Glutamatergic neuron (in vitro differentiated cells): ENCODE results near the gene SELENOI. TPM values are rescaled to one million over a fixed set of nuclear protein-coding genes. Genes with fewer than 3 reads are reported as not detected.

Experiments used
- DNase-seq: peaks from one replicate; pipeline ENCODE4 v3.0.0; 2022
- H3K27ac Mint-ChIP-seq: one replicate; pipeline ENCODE4 v1.8.0; 2020; ENCODE audit warnings: mild to moderate bottlenecking, mixed read lengths, inconsistent platforms; ENCODE audit not compliant: unreplicated experiment
- H3K27me3 Mint-ChIP-seq: one replicate; pipeline ENCODE4 v1.8.0; 2020; ENCODE audit warnings: mild to moderate bottlenecking, moderate library complexity, mixed read lengths, inconsistent platforms; ENCODE audit not compliant: unreplicated experiment
- H3K36me3 Mint-ChIP-seq: one replicate; pipeline ENCODE4 v1.8.0; 2020; ENCODE audit warnings: mild to moderate bottlenecking, mixed read lengths, inconsistent platforms; ENCODE audit not compliant: unreplicated experiment
- H3K4me1 Mint-ChIP-seq: one replicate; pipeline ENCODE4 v1.8.0; 2020; ENCODE audit warnings: mild to moderate bottlenecking, low read depth, mixed read lengths, inconsistent platforms; ENCODE audit not compliant: unreplicated experiment
- H3K4me3 Mint-ChIP-seq: one replicate; pipeline ENCODE4 v1.8.0; 2020; ENCODE audit warnings: mild to moderate bottlenecking, mixed read lengths, inconsistent platforms; ENCODE audit not compliant: unreplicated experiment
- H3K9me3 Mint-ChIP-seq: one replicate; pipeline ENCODE4 v1.8.0; 2020; ENCODE audit warnings: mild to moderate bottlenecking, moderate library complexity, mixed read lengths, inconsistent platforms; ENCODE audit not compliant: unreplicated experiment
- CTCF ChIP-seq: fragments of 200-600 bp; sonication (generic); IDR thresholded peaks from one replicate; pipeline ENCODE4 v1.5.0; 2021; ENCODE audit not compliant: partially characterized antibody, unreplicated experiment
- total RNA-seq: library from RNA; stranded (reverse); fragmentation: NEBNext Ultra II Directional; extraction: Animal tissue kit (Norgen Biotek cat#: 25700); gene quantifications from one replicate; pipeline ENCODE4 v1.2.1, GENCODE V29; 2021; ENCODE audit not compliant: unreplicated experiment

Gene SELENOI
- total RNA-seq, 1 donor from 2014 or later, result 61.2 TPM

- no peaks in the 10 kb centered on the region for H3K36me3 Mint-ChIP-seq
- no peaks in the 10 kb centered on the region for H3K9me3 Mint-ChIP-seq
- no peak overlapping the region for H3K27ac Mint-ChIP-seq
- H3K4me1 Mint-ChIP-seq, result no peaks in the 10 kb centered on the region
- H3K27me3 Mint-ChIP-seq, result no peaks in the 10 kb centered on the region
- H3K4me3 Mint-ChIP-seq, result no peak overlapping the region
- no peak for DNase-seq
- no peak for TF ChIP-seq CTCF
Observed at GRCh38 chr2:26423750-26424149, 77.8 kb downstream of the SELENOI start.

GRCh38 chr2:26424221-26424620 is 78.3 kb downstream of the SELENOI start:
- H3K4me1 Mint-ChIP-seq, result no peaks in the 10 kb centered on the region
- H3K27ac Mint-ChIP-seq, result no peak overlapping the region
- no peak overlapping the region for H3K4me3 Mint-ChIP-seq
- no peak for TF ChIP-seq CTCF
- H3K9me3 Mint-ChIP-seq, result no peaks in the 10 kb centered on the region
- H3K36me3 Mint-ChIP-seq, result no peaks in the 10 kb centered on the region
- no peak for DNase-seq
- H3K27me3 Mint-ChIP-seq, result no peaks in the 10 kb centered on the region

- Mint-ChIP-seq H3K4me3 (no peak overlapping the region), H3K27me3 (peaks cover 4% of the 10 kb centered on the region), H3K27ac (no peak overlapping the region), H3K36me3 (no peaks in the 10 kb centered on the region), H3K9me3 (no peaks in the 10 kb centered on the region), H3K4me1 (no peaks in the 10 kb centered on the region)
- no peak for TF ChIP-seq CTCF
- no peak for DNase-seq
Observed at GRCh38 chr2:26428846-26429245, 82.9 kb downstream of the SELENOI start.

GRCh38 chr2:26429779-26430578 is 84.0 kb downstream of the SELENOI start:
- H3K4me1 Mint-ChIP-seq, result no peaks in the 10 kb centered on the region
- no peak for TF ChIP-seq CTCF
- H3K9me3 Mint-ChIP-seq, result no peaks in the 10 kb centered on the region
- peaks cover 4% of the 10 kb centered on the region for H3K27me3 Mint-ChIP-seq
- no peak overlapping the region for H3K27ac Mint-ChIP-seq
- DNase-seq, result no peak
- no peak overlapping the region for H3K4me3 Mint-ChIP-seq
- H3K36me3 Mint-ChIP-seq, result no peaks in the 10 kb centered on the region

- H3K36me3 Mint-ChIP-seq, result no peaks in the 10 kb centered on the region
- no peak overlapping the region for H3K27ac Mint-ChIP-seq
- peaks cover 4% of the 10 kb centered on the region for H3K27me3 Mint-ChIP-seq
- no peak for DNase-seq
- no peaks in the 10 kb centered on the region for H3K4me1 Mint-ChIP-seq
- no peak overlapping the region for H3K4me3 Mint-ChIP-seq
- H3K9me3 Mint-ChIP-seq, result no peaks in the 10 kb centered on the region
- no peak for TF ChIP-seq CTCF
Observed at GRCh38 chr2:26430826-26431225, 84.9 kb downstream of the SELENOI start.
